ENCODE data around the gene HEXIM2.

HEXIM2 gene

DNA sequence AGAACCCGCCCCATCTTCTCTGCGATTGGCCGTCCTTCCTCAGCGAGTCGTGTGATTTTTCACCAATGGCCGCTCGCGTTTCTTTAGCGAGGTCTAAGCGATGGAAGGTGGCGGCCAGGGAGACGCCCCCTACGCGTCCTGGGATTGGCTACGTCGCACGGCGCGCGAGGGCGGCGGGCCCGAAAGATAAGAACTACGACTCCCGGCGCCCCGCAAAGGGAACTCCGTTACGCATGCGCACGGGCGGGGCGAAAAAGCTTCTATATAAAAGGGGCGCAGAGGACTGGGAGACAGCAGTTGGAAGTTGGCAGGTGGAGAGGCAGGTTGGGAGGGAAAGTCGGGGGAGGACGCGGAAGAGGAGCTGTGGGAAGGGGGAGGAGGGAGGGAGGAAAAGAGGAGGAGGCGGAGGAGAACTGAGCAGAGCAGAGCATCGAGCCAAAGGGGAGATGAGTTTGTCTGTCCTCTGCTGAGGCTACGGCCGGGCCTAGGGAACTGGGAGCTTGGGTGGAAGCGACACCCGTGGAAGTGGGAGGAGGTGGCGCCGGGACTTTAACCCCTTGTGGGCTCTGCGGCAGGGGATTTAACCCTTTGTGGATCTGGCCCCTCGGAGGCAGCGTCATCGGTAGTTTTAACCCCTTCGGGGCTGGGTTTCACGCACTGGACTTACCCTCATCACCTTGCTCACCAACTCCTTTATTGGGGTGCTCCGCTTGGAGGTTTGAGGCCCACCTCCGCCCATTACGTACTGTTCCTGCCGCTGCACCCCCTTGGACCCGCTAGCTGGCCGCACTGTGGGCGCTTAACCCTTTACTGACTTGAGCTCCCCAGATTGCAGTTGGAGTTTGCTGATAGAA, 13.3 kb upstream of the HEXIM2 start, which contains the start of gene HEXIM1:
HEXIM1 (plus strand) TSS at position 293 of the 854 bp plus-strand sequence. CDS start 716 bp downstream, outside the sequence.
- DNase-seq (ENCODE audit: low spot score) = peak; percentile 96
- in situ Hi-C loops (cut with MboI; ENCODE audit: low pct_unique_long_range_greater_than_20kb, low sequenced_read_pairs, unreplicated experiment) = no loop called here
- TF ChIP-seq, protein P1, sequence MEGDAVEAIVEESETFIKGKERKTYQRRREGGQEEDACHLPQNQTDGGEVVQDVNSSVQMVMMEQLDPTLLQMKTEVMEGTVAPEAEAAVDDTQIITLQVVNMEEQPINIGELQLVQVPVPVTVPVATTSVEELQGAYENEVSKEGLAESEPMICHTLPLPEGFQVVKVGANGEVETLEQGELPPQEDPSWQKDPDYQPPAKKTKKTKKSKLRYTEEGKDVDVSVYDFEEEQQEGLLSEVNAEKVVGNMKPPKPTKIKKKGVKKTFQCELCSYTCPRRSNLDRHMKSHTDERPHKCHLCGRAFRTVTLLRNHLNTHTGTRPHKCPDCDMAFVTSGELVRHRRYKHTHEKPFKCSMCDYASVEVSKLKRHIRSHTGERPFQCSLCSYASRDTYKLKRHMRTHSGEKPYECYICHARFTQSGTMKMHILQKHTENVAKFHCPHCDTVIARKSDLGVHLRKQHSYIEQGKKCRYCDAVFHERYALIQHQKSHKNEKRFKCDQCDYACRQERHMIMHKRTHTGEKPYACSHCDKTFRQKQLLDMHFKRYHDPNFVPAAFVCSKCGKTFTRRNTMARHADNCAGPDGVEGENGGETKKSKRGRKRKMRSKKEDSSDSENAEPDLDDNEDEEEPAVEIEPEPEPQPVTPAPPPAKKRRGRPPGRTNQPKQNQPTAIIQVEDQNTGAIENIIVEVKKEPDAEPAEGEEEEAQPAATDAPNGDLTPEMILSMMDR (IDR thresholded peaks at IDR 0.05; ENCODE audit: extremely low read depth, insufficient read depth, missing control alignments) = no peak

- in situ Hi-C loops (cut with MboI; ENCODE audit: low pct_unique_long_range_greater_than_20kb, low sequenced_read_pairs, unreplicated experiment) = no loop called here
- TF ChIP-seq, protein P1 (IDR thresholded peaks at IDR 0.05; ENCODE audit: extremely low read depth, insufficient read depth, missing control alignments) = peak; percentile 89
- DNase-seq (ENCODE audit: low spot score) = peak; percentile 77
Measured at GRCh38 chr17:45149037-45149668, 12.5 kb upstream of the HEXIM2 start.

GRCh38 chr17:45149669-45150664, 11.7 kb upstream of the HEXIM2 start:
- TF ChIP-seq, protein P1 (IDR thresholded peaks at IDR 0.05; ENCODE audit: extremely low read depth, insufficient read depth, missing control alignments) = no peak
- DNase-seq (ENCODE audit: low spot score) = no peak
- in situ Hi-C loops (cut with MboI; ENCODE audit: low pct_unique_long_range_greater_than_20kb, low sequenced_read_pairs, unreplicated experiment) = no loop called here

GRCh38 chr17:45150911-45151809, 10.5 kb upstream of the HEXIM2 start:
- DNase-seq (ENCODE audit: low spot score) = no peak
- TF ChIP-seq, protein P1 (IDR thresholded peaks at IDR 0.05; ENCODE audit: extremely low read depth, insufficient read depth, missing control alignments) = no peak
- in situ Hi-C loops (cut with MboI; ENCODE audit: low pct_unique_long_range_greater_than_20kb, low sequenced_read_pairs, unreplicated experiment) = no loop called here

DNA sequence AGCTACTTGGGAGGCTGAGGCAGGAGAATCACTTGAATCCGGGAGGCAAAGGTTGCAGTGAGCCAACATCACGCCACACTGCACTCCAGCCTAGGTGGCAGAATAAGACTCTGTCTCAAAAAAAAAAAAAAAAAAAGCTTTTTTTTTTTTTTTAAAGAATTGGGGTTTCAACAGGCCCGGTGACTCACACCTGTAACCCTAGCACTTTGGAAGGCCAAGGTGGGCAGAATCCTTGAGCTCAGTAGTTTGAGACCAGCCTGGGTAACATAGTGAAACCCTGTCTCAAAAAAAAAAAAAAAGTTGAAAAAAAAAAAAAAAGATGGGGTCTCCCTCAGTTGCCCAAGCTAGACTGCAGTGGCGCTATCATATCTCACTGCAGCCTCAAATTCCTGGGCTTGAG, 6.6 kb upstream of the HEXIM2 start:
- in situ Hi-C loops (cut with MboI; ENCODE audit: low pct_unique_long_range_greater_than_20kb, low sequenced_read_pairs, unreplicated experiment) = no loop called here

More for the DNA sequence above, 6.6 kb upstream of the HEXIM2 start:
- no peak for DNase-seq (ENCODE audit: low spot score)
- TF ChIP-seq, protein P1 (IDR thresholded peaks at IDR 0.05; ENCODE audit: extremely low read depth, insufficient read depth, missing control alignments) = no peak

Measured in GM13977 (cell line).